Hepatocyte (in vitro differentiated cells): ENCODE measurements around the gene CPZ.

Experiments
- CTCF ChIP-seq: fragments of 200-600 bp; sonication (generic); IDR thresholded peaks from 2 replicates; pipeline ENCODE4 v1.5.1; 2016; ENCODE audit warnings: antibody characterized with exemption, mild to moderate bottlenecking; ENCODE audit not compliant: poor library complexity
- EZH2 ChIP-seq: fragments of 200-600 bp; sonication (generic); IDR thresholded peaks from 2 replicates; pipeline ENCODE4 v1.6.1; 2016; ENCODE audit warnings: antibody characterized with exemption, mild to moderate bottlenecking, borderline replicate concordance

- TF ChIP-seq EZH2 = no peak
- TF ChIP-seq CTCF = no peak
Measured at GRCh38 chr4:8588196-8588470, 4.4 kb upstream of the CPZ start.
